ENCODE results near the gene HELB.

DNA sequence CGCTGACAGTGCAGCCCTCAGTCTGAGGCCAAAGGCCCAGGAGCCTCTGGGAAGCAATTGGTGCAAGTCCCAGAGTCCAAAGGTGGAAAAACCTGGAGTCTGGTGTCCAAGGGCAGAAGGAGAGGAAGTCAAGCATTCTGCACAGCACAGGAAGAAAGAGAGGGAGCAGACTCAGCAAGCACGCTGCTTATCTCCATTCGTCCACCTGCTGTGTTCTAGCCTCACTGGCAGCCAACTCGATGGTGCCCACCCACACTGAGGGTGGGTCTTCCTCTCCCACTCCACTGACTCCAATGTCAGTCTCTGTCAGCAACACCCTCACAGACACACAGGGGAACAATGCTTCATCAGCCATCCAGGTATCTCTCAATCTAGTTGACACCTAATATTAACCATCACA is 38.8 kb downstream of the HELB start:
- TF ChIP-seq, protein P1, sequence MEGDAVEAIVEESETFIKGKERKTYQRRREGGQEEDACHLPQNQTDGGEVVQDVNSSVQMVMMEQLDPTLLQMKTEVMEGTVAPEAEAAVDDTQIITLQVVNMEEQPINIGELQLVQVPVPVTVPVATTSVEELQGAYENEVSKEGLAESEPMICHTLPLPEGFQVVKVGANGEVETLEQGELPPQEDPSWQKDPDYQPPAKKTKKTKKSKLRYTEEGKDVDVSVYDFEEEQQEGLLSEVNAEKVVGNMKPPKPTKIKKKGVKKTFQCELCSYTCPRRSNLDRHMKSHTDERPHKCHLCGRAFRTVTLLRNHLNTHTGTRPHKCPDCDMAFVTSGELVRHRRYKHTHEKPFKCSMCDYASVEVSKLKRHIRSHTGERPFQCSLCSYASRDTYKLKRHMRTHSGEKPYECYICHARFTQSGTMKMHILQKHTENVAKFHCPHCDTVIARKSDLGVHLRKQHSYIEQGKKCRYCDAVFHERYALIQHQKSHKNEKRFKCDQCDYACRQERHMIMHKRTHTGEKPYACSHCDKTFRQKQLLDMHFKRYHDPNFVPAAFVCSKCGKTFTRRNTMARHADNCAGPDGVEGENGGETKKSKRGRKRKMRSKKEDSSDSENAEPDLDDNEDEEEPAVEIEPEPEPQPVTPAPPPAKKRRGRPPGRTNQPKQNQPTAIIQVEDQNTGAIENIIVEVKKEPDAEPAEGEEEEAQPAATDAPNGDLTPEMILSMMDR (IDR thresholded peaks at IDR 0.05; ENCODE audit: poor library complexity, severe bottlenecking), result no peak
- TF ChIP-seq TAF1 (IDR thresholded peaks at IDR 0.05; ENCODE audit: low read depth), result no peak
- no peak for TF ChIP-seq MXI1 (conservative IDR thresholded peaks at IDR 0.05; ENCODE audit: poor library complexity, severe bottlenecking)
